K562 (cell line): ENCODE data around the gene IL1RAPL2. TPM values are rescaled to one million over a fixed set of nuclear protein-coding genes. Genes with fewer than 3 reads are reported as not detected.
"Not testable (repeated sequence)": the region's sequence is repeated elsewhere in the genome, so short reads cannot be mapped to it uniquely, and the experiment has no call there.

Experiments
- ATAC-seq: fragments of 200-7000 bp; cut with Tn5 transposase; 3 replicates; pipeline ENCODE4 v1.9.1; 2020; ENCODE audit warnings: moderate library complexity
- BruUV-seq: library from RNA; stranded (reverse); fragments of 400-500 nt; replicated peaks from 2 replicates; lab custom pipeline; 2021; lab: Mats Ljungman, UMichigan
- CTCF ChIA-PET: fragments of 300-600 bp; formaldehyde crosslinking; extraction: SDS; loops from one replicate; lab custom pipeline; 2021; ENCODE audit warnings: low intra/inter-chr PET ratio; lab: Yijun Ruan, JAX
- POLR2A ChIA-PET: fragments of 300-600, 350-650 bp; sonication (Branson Sonifier 250); formaldehyde crosslinking; extraction: SDS; loops from one replicate; lab custom pipeline; 2021; ENCODE audit warnings: antibody characterized with exemption, inconsistent platforms; lab: Yijun Ruan, JAX
- DNase-seq, 4 experiments: peaks; one replicate each; pipeline versions ENCODE4 v3.0.0 to v3.0.0-alpha.2; 2011 to 2018; ENCODE audit warnings: low spot score in 3 of 4, mixed read lengths in 3 of 4; ENCODE audit errors: extremely low read depth in 1 of 4
- FAIRE-seq: peaks from 2 replicates; lab custom pipeline; 2011; peaks lifted over from hg19 to GRCh38; lab: Jason Lieb, UNC
- H2AFZ ChIP-seq: 2 replicates; pipeline ENCODE4 v1.6.0; 2011; ENCODE audit warnings: low read depth, low read length, control low read depth, inconsistent platforms
- H3K27ac ChIP-seq: fragments of 200-600 bp; 3 replicates; pipeline ENCODE4 v1.8.0; 2011; ENCODE audit warnings: low read depth, mild to moderate bottlenecking, control low read depth, inconsistent platforms, low read length, moderate library complexity, mixed read lengths; ENCODE audit errors: extremely low read depth
- H3K27me3 ChIP-seq, 2 experiments: fragments of 300-600 bp in 1 of 2; 2 replicates in 1 of 2; 3 replicates in 1 of 2; pipeline versions ENCODE4 v1.6.0 to v1.8.0; 2011; ENCODE audit warnings: inconsistent platforms in 2 of 2, low read length in 2 of 2, mild to moderate bottlenecking in 1 of 2, mixed read lengths in 1 of 2, moderate library complexity in 1 of 2; ENCODE audit not compliant: control insufficient read depth in 2 of 2, insufficient read depth in 2 of 2
- H3K36me3 ChIP-seq: fragments of 300-600 bp; 3 replicates; pipeline ENCODE4 v1.8.0; 2011; ENCODE audit warnings: mild to moderate bottlenecking, low read length, inconsistent platforms; ENCODE audit not compliant: control insufficient read depth, insufficient read depth
- H3K4me1 ChIP-seq, 2 experiments: fragments of 200-600 bp in 1 of 2; replicated peaks in 1 of 2; 2 replicates in 1 of 2; 3 replicates in 1 of 2; pipeline versions ENCODE4 v1.5.1 to v1.8.0; 2011; ENCODE audit warnings: inconsistent platforms in 2 of 2, low read length in 2 of 2, mild to moderate bottlenecking in 1 of 2, mixed read lengths in 1 of 2, moderate library complexity in 1 of 2; ENCODE audit not compliant: control insufficient read depth in 2 of 2, insufficient read depth in 2 of 2
- H3K4me2 ChIP-seq: 2 replicates; pipeline ENCODE4 v1.6.1; 2011; ENCODE audit warnings: low read length, control low read depth, inconsistent platforms, mixed read lengths; ENCODE audit not compliant: insufficient read depth
- H3K4me3 ChIP-seq: fragments of 200-600 bp; sonication (generic), shearing (Covaris generic); 2 replicates; pipeline ENCODE4 v1.5.1; 2016; ENCODE audit warnings: control low read depth, inconsistent platforms
- H3K79me2 ChIP-seq: fragments of 200-600 bp; 3 replicates; pipeline ENCODE4 v1.8.0; 2011; ENCODE audit warnings: low read length, inconsistent platforms; ENCODE audit not compliant: control insufficient read depth, insufficient read depth
- H3K9ac ChIP-seq, 2 experiments: 2 replicates each; pipeline versions ENCODE4 v1.6.0 to v1.6.1; 2011; ENCODE audit warnings: low read depth in 2 of 2, low read length in 2 of 2, control low read depth in 1 of 2, inconsistent platforms in 1 of 2, mild to moderate bottlenecking in 1 of 2, mixed read lengths in 1 of 2; ENCODE audit not compliant: insufficient read depth in 1 of 2
- H3K9me1 ChIP-seq: one replicate; pipeline ENCODE4 v1.6.0; 2011; ENCODE audit warnings: inconsistent platforms, mild to moderate bottlenecking, low read length, moderate library complexity; ENCODE audit not compliant: control insufficient read depth, insufficient read depth
- H3K9me3 ChIP-seq: replicated peaks from 2 replicates; pipeline ENCODE4 v1.5.1; 2011; ENCODE audit warnings: low read depth, low read length, inconsistent platforms; ENCODE audit not compliant: control insufficient read depth, insufficient read depth
- H4K20me1 ChIP-seq: replicated peaks from 2 replicates; pipeline ENCODE4 v1.6.1; 2011; ENCODE audit warnings: low read length, inconsistent platforms, mixed read lengths; ENCODE audit not compliant: control insufficient read depth, insufficient read depth
- BRD9 ChIP-seq: fragments of 450-650 bp; IDR thresholded peaks from 2 replicates; pipeline ENCODE4 v1.6.1; 2018; ENCODE audit warnings: low read depth; ENCODE audit not compliant: partially characterized antibody
- CTCF ChIP-seq, 3 experiments: IDR thresholded peaks in 2 of 3; conservative IDR thresholded peaks in 1 of 3; 2 replicates each; pipeline ENCODE4 v1.5.1; 2011 to 2012; ENCODE audit warnings: low read length in 3 of 3, mild to moderate bottlenecking in 3 of 3, control low read depth in 2 of 3, improper control_type of control experiment in 1 of 3, inconsistent platforms in 1 of 3, low read depth in 1 of 3, mixed read lengths in 1 of 3, moderate library complexity in 1 of 3; ENCODE audit not compliant: insufficient read depth in 2 of 3
- TOE1 ChIP-seq, 2 experiments: fragments of 450-650 bp in 1 of 2; sonication (generic) in 1 of 2; formaldehyde crosslinking in 1 of 2; IDR thresholded peaks; 2 replicates each; pipeline versions ENCODE4 v1.7.1 to v1.8.0; 2016 to 2022; ENCODE audit warnings: borderline replicate concordance in 2 of 2, mild to moderate bottlenecking in 2 of 2, antibody characterized with exemption in 1 of 2, inconsistent platforms in 1 of 2, low read depth in 1 of 2, missing genetic modification reagents in 1 of 2, moderate library complexity in 1 of 2
- ZNF445 ChIP-seq: fragments of 250-450 bp; sonication (Bioruptor Pico); IDR thresholded peaks from 2 replicates; pipeline ENCODE4 v1.4.0; 2020; ENCODE audit warnings: low read depth, mild to moderate bottlenecking, moderate library complexity
- WGBS: fragments of 100-300 bp; shearing (Covaris generic); methylation state at CpG from one replicate; pipeline ENCODE4 v1.1.6; 2016; ENCODE audit warnings: low coverage, mixed read lengths; ENCODE audit not compliant: insufficient coverage; ENCODE audit errors: missing lambda C conversion rate; 5-methylcytosine and 5-hydroxymethylcytosine counted together
- in situ Hi-C: fragments of 300-500 bp; cut with MboI; formaldehyde crosslinking; loops from 4 replicates; pipeline ENCODE4 v1.15.0; 2018; ENCODE audit warnings: inconsistent platforms, mixed read lengths
- intact Hi-C: fragments of 100-400 bp; cut with micrococcal nuclease; formaldehyde crosslinking; loops from 2 replicates; pipeline ENCODE4 v1.14.2; 2022
- polyA plus RNA-seq, 8 experiments: library from polyadenylated mRNA; depleted of rRNA in 4 of 8; stranded (reverse) in 5 of 8; unstranded in 3 of 8; fragments of >200 nt; fragmentation: Nextera tagmentation in 2 of 8; fragmentation: Illumina TruSeq in 1 of 8; extraction: Ambion mirVana in 2 of 8; extraction: Trizol in 1 of 8; gene quantifications; 2 replicates each; pipeline versions ENCODE4 v1.2.1 to v1.2.3, GENCODE V29; 2011 to 2014; ENCODE audit warnings: inconsistent platforms in 1 of 8, missing spikeins in 1 of 8
- total RNA-seq, 7 experiments: library from RNA; depleted of rRNA in 6 of 7; stranded (reverse); fragments of >200 nt in 6 of 7; fragmentation: Illumina TruSeq in 2 of 7; extraction: Trizol in 2 of 7; gene quantifications; 2 replicates each; pipeline versions ENCODE4 v1.2.1 to v1.2.3, GENCODE V29; 2011 to 2021; ENCODE audit warnings: low replicate concordance in 1 of 7
- TF ChIP-seq, protein P1 (sequence below): fragments of 250-450 bp; sonication (Bioruptor Pico); IDR thresholded peaks from 2 replicates; pipeline ENCODE4 v1.5.1; 2021; ENCODE audit warnings: mild to moderate bottlenecking

Gene IL1RAPL2
- total and polyA plus RNA-seq, 9 of the 15 experiments (the other 6 are each of a cell fraction or from before 2014, with no cell fraction given): not detected

- FAIRE-seq: no peak
These were observed 347.3 kb downstream of the IL1RAPL2 start for GRCh38 chrX:104913348-104913747.

DNA sequence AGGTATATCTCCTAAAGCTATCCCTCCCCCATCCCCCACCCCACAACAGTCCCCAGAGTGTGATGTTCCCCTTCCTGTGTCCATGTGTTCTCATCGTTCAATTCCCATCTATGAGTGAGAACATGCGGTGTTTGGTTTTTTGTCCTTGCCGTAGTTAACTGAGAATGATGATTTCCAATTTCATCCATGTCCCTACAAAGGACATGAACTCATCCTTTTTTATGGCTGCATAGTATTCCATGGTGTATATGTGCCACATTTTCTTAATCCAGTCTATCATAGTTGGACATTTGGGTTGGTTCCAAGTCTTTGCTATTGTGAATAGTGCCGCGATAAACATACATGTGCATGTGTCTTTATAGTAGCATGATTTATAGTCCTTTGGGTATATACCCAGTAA lies 348.7 kb downstream of the IL1RAPL2 start:
- DNase-seq, H3K4me2 ChIP-seq, FAIRE-seq, ATAC-seq, in situ Hi-C loops, H3K27me3 ChIP-seq, POLR2A ChIA-PET, H3K36me3 ChIP-seq, H3K4me1 ChIP-seq, H3K4me3 ChIP-seq, H3K9me1 ChIP-seq, H4K20me1 ChIP-seq, CTCF ChIA-PET, intact Hi-C loops, BruUV-seq, H3K9ac ChIP-seq, H2AFZ ChIP-seq, H3K27ac ChIP-seq, H3K9me3 ChIP-seq, H3K79me2 ChIP-seq: not testable (repeated sequence)
- 2% methylated on average over 5 of the region's 5 CpGs for WGBS

More at GRCh38 chrX:104913348-104913747, 347.3 kb downstream of the IL1RAPL2 start:
- TF ChIP-seq ZNF445 (no peak), TOE1 (IDR thresholded peaks at IDR 0.05; ENCODE audit: borderline replicate concordance) (no peak), TOE1 (CRISPR knock-in tag; IDR thresholded peaks at IDR 0.05; ENCODE audit: borderline replicate concordance, low read depth) (no peak), BRD9 (no peak), CTCF (IDR thresholded peaks at IDR 0.05 in 2 of 3, conservative IDR thresholded peaks at IDR 0.05 in 1 of 3; ENCODE audit: insufficient read depth in 2 of 3, low read depth in 1 of 3, low read length in 3 of 3) (peak in 2 of 3 experiments; percentile 7 to 15; a peak in 1 of 6 replicates)
- TF ChIP-seq, protein P1, sequence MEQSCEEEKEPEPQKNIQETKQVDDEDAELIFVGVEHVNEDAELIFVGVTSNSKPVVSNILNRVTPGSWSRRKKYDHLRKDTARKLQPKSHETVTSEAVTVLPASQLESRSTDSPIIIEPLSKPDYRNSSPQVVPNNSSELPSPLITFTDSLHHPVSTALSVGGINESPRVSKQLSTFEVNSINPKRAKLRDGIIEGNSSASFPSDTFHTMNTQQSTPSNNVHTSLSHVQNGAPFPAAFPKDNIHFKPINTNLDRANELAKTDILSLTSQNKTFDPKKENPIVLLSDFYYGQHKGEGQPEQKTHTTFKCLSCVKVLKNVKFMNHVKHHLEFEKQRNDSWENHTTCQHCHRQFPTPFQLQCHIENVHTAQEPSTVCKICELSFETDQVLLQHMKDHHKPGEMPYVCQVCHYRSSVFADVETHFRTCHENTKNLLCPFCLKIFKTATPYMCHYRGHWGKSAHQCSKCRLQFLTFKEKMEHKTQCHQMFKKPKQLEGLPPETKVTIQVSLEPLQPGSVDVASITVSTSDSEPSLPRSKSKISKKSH (CRISPR knock-in tag): no peak
- Histone ChIP-seq H3K4me2 (no peak overlapping the region), H3K27ac (no peak overlapping the region), H3K79me2 (no peaks in the 10 kb centered on the region), H3K9me1 (no peaks in the 10 kb centered on the region), H3K9me3 (no peaks in the 10 kb centered on the region), H3K9ac (no peak overlapping the region), H3K4me1 (no peaks in the 10 kb centered on the region), H4K20me1 (no peaks in the 10 kb centered on the region), H3K27me3 (no peaks in the 10 kb centered on the region), H2AFZ (no peak overlapping the region), H3K4me3 (no peak overlapping the region), H3K36me3 (no peaks in the 10 kb centered on the region)
- DNase-seq (peak in 3 of 4 experiments; percentile 0 to 6 (median 5)), ATAC-seq (no peak)
- intact Hi-C loops: no loop called here
- CTCF ChIA-PET: no interaction called here
- POLR2A ChIA-PET: no interaction called here
- in situ Hi-C loops: no loop called here
- no TSS peak for BruUV-seq
